HG03095 (cell line): ENCODE data around the gene WFIKKN1.
"Not testable (repeated sequence)": the region's sequence is repeated elsewhere in the genome, so short reads cannot be mapped to it uniquely, and the experiment has no call there.

Experiments used
- ATAC-seq: cut with Tn5 transposase; IDR thresholded peaks from one replicate; pipeline ENCODE4 v1.9.1; 2021; ENCODE audit warnings: moderate library complexity; ENCODE audit not compliant: unreplicated experiment

The WFIKKN1 gene

GRCh38 chr16:593807-594206, 37.0 kb upstream of the WFIKKN1 start:
- no peak for ATAC-seq

DNA sequence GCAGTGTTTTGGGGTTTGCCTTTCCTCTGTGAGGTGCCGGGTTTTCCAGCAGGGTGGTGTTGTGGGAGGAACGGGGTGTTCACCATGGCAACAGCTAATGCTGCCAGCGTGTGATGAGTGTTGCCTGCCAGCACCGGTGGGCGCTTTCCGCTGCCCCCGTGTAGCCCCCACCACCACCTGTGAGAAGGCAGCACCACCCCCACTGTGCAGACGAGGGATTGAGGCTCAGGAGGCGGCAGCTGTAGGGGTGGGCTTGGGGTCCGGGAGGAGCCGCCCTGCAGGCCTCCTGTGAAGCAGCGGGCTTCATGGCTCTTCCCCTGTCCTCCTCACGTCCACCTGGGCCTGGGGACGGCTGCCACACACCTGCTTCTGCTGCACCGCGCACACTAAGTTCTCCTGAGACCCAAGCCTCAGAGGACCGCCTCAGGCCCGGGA, 35.7 kb upstream of the WFIKKN1 start:
- ATAC-seq, result no peak

DNA sequence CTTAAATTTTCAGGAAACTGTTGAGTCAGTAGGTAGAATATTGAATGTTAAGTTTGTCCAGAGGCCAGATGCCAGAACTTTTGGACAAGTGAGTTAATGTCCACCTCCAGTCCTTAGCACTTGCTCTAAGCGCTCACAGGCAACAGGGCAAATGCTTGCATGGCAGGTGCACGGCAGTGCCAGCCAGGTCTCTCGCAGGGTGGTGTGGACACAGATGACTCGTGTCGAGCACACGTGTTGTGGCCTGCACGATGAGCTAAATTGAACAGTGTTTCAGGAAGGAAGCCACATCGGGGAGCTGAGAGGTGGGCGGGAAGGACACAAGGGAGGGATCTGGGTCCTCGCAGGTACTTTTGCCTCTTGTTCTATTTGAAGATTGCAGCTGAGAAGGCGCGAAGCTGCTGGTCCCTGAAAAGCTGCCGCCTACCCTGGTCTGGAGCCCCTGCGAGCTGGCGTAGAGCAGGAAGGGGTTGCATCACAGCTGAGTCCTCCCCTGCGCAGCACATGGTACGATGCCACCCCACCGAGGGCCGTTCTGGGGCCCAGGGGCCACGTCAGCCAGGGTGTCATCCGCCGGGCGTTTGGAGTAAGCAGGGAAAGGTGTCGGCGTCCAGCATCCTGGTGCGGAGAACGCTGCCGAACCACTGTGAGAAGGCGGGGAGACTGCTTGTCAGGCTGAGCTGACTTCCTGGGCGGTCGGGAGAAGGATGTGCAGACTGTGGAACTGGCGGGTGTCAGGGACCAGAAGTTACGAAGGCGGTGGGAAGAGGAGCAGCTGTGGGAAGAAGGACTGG, 34.6 kb upstream of the WFIKKN1 start:
- no peak for ATAC-seq

GRCh38 chr16:596736-597060, 34.1 kb upstream of the WFIKKN1 start:
- no peak for ATAC-seq

DNA sequence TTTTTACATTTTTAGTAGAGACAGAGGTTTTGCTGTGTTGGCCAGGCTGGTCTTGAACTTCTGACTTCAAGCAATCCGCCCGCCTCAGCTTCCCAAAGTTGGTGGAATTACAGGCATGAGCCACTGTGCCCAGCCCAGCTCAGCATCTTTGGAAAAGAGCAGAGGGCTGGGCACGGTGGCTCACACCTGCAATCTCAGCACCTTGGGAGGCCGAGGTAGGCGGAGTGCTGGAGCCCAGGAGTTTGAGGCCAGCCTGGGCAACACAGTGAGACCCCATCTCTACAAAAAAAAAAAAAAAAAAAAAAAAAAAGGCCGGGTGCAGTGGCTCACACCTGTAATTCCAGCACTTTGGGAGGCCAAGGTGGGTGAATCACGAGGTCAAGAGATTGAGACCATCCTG, 33.1 kb upstream of the WFIKKN1 start:
- not testable (repeated sequence) for ATAC-seq

DNA sequence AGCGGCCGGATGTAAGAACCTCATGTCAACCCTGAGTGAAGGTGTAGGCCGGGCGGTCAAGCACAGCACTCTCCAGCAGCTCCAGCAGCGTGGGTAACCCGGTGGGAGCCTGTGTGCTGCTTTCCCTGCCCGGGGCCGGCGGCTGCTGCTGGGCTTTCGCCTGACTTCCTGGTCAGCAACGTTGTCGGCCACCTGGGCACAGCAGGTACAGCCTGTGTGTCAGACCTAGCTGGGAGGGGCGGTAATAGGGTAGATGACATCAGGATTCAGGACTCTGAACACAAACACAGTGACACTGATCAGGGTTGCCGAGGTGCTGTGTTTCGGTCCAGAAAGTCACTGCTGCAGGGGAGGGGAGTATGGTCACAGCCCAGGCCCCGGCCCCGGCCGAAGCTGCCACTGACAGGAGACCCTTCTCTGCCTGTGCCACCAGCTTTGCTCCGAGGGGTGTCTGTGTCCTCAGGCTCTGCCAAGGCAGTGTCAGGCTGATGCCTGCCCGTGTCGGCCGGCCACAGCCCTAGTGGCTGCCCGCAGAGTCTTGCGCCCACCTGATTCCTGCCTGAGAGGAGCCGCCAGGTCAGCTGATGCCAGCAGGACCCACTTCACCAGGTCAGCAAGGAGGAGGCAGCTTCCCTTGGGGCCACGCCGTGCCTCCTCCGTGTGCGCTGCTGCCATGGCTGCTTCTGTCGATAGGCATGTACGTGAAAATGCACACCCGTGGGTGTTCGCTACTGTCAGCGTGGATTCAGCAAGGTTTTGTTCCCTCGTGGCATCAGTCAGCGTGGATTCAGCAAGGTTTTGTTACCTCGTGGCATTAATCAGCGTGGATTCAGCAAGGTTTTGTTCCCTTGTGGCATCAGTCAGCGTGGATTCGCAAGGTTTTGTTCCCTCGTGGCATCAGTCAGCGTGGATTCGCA, 31.7 kb upstream of the WFIKKN1 start:
- no peak for ATAC-seq

- ATAC-seq, result no peak
Observed at GRCh38 chr16:600781-601180, 30.0 kb upstream of the WFIKKN1 start.

DNA sequence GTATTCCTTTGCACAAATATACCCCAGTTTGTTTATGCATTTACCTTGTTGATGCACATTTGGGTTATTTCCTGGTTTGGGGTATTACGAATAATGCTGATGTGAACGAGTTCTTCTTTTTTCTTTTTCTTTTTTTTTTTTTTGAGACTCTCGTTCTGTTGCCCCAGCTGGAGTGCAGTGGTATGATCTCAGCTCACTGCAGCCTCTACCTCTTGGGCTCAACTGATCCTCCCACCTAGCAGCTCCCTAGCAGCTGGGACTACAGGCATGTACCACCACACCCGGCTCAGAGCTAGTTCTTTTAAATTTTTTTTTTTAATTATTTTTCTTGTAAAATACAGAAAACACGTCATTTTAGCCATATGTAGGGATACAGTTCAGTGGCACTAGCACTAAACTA, 26.9 kb upstream of the WFIKKN1 start:
- ATAC-seq, result no peak

DNA sequence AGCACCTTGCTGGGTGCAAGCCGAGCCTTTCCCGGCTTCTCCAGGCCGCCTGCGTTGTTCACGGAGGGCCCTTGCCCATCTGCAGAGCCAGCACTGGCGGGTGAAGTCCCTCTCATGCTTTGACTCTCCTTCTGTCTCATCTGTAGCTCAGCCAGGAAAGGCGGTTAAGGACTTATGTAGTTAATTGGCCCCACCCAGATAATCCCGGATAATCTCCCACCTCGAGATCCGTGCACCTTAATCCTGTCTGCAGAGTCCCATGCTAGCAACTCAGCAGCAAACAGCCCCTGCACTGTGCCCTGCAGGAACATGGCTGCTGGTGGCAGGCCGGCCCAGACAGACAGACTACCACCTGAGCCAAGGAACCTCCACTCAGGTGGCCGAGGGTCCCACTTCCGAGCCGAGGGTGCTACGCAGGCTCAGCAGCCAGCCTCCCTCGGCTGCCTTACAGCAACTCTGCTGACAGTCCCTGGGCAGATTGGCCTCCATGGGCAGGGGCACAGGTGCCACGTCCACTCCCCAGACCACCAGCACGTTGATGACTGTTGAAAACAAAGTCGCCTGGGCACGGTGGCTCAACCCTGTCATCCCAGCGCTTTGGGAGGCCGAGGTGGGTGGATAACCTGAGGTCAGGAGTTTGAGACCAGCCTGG, 24.0 kb upstream of the WFIKKN1 start:
- ATAC-seq, result no peak

- no peak for ATAC-seq
Observed at GRCh38 chr16:608019-608418, 22.8 kb upstream of the WFIKKN1 start.

DNA sequence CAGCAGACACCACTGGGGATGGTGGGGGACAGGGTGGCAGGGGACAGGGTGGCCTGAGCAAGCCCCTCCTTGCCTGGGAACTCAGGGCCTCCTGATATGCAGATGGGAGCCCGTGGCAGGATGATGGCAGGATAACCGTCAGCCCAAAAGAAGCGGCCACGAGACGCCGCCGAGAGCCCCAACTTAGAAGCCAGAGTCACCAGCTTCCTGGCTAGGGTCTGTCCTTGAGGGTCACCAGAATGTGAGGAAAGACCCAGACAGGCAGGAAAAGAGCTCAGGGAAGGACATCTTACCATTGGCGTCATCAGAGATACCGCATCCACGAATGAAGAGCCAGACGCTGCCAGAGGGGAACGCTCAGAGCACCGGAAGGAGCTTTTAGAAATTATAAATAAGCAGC, 21.5 kb upstream of the WFIKKN1 start:
- no peak for ATAC-seq

GRCh38 chr16:609984-610383, 20.8 kb upstream of the WFIKKN1 start:
- ATAC-seq, result no peak

DNA sequence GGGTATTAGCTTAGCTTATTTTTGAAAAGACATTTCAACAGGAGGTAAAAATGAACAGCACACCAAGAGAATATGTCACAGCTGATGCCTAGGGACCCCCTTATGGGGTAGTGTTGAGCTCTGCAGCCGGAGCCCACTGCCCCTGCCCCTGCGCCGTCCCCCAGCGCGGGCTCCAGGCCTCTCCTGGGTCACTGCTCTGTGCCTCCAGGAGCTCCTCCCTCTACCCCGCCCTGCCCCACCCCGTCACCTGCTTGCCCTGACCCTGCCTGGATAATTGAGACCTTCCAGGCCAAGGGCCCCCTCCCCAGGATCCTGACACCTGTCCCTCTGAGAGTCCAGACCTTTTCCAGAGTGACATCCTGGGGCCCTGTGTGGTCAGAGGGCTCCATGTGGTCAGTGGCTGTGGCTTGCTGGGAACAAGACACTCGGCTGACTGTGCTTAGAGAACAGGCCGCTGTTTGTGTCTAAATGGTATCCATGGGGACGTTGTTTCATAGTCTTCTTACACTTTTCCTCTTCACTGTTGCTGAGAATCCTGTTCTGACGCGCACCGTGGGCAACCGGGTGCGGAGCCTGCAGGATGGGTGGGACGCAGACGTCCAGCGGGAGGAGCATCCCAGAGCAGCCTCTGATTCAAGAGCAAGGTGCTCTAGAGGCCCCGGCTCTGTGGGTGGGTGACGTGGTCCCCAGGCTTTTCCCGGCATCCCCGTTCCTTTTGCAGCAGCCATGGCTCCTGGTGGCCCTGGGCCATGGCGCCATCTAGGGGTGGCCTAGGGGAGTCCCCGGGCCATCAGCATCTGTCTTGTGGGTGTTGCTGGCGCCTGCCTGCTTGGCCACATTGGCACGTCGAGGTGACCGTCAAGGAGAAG, 20.0 kb upstream of the WFIKKN1 start:
- ATAC-seq, result no peak

DNA sequence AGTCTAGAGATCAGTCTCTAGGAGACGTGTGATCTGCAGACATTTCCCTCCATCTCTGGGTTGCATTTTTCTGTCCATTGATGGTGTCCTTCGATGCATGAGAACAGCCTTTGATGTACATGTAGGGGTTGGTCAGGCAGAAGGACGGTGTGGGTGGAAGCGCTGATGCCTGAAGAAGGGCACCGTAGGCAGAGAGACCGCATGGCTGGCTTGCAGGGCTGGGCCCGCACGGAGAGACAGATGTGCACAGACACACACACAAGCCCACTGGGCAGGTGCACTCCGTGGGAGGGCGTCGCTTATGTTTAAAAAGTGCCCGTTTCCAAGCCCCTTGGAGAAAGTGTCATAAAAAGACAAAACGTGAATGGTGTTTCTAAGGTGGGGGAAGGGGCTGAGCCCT, 15.7 kb upstream of the WFIKKN1 start:
- ATAC-seq, result no peak

GRCh38 chr16:616733-617586, 13.8 kb upstream of the WFIKKN1 start:
- no peak for ATAC-seq

DNA sequence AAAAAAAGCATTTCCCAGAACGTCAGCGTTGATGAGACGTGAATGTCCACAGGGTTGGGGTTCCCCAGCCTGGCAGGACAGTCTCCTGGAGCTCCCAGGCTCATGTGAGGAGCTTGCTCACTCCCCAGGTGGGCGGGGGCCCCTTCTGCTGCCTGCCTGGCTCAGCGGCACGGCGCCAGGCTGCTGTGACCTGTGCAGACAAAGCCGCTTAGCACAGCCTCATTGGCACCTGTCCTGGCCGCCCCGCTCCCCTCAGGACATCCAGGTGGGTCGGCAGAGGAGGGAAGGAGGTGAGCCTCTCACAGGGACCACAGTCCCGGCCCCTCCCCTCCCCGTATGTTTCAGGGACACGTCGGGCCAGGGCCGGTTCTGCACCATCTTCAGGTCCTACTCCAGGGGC, 12.9 kb upstream of the WFIKKN1 start:
- no peak for ATAC-seq

DNA sequence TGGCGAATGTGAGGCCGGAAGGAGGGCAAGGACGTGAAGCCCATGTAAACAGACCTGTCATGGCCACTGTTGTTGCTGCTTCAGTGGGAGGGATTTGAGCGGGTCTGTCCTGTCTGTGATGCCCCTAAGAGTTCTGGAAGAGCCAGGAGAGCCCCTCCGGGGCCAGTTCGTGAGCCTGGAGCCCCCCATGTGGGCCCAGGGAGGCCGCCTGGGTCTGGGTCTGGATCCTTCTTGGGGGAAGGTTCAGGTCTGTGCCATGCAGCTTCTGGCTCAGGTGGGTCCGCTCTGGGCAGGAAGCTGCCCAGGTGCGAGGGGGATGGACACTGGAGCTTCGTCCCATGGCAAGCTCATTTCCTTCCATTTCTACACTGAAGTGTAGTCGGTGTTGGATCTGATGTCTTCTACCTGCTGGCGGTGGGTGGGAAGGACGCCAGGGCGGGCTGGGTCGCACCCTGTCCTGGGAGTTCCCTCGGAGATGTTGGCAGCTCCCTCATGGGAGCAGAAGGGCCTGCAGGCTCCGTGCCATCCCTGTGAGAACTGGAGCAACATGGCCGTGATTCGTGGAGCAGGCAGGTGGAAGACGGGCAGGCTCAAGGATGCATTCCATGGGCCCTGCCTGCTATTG, 11.2 kb upstream of the WFIKKN1 start:
- no peak for ATAC-seq

- no peak for ATAC-seq
Observed at GRCh38 chr16:620700-621525, 9.9 kb upstream of the WFIKKN1 start.
